ENCODE data around the gene HADHB.
"Not testable (repeated sequence)": the region's sequence is repeated elsewhere in the genome, so short reads cannot be mapped to it uniquely, and the experiment has no call there.

HADHB gene

GRCh38 chr2:26245231-26245732 lies 543 bp downstream of the HADHB start:
- peak; percentile 32 for DNase-seq (ENCODE audit: low spot score)
- no peak for TF ChIP-seq CTCF (IDR thresholded peaks at IDR 0.05; ENCODE audit: extremely low read depth, missing control alignments)

GRCh38 chr2:26245810-26246209 lies 1.1 kb downstream of the HADHB start:
- TF ChIP-seq CTCF (IDR thresholded peaks at IDR 0.05; ENCODE audit: extremely low read depth, missing control alignments): no peak
- peak; percentile 56 for DNase-seq (ENCODE audit: low spot score)

GRCh38 chr2:26246818-26247217 lies 2.1 kb downstream of the HADHB start:
- DNase-seq (ENCODE audit: low spot score): no peak
- TF ChIP-seq CTCF (IDR thresholded peaks at IDR 0.05; ENCODE audit: extremely low read depth, missing control alignments): no peak

- no peak for DNase-seq (ENCODE audit: low spot score)
- no peak for TF ChIP-seq CTCF (IDR thresholded peaks at IDR 0.05; ENCODE audit: extremely low read depth, missing control alignments)
Measured at GRCh38 chr2:26249625-26250024, 4.9 kb downstream of the HADHB start.

- DNase-seq (ENCODE audit: low spot score): no peak
- TF ChIP-seq CTCF (IDR thresholded peaks at IDR 0.05; ENCODE audit: extremely low read depth, missing control alignments): no peak
Measured at GRCh38 chr2:26251893-26252292, 7.2 kb downstream of the HADHB start.

- no peak for TF ChIP-seq CTCF (IDR thresholded peaks at IDR 0.05; ENCODE audit: extremely low read depth, missing control alignments)
- DNase-seq (ENCODE audit: low spot score): no peak
Measured at GRCh38 chr2:26255759-26256384, 11.1 kb downstream of the HADHB start.

GRCh38 chr2:26258836-26259235 lies 14.1 kb downstream of the HADHB start:
- not testable (repeated sequence) for DNase-seq (ENCODE audit: low spot score)

GRCh38 chr2:26268213-26268612 lies 23.5 kb downstream of the HADHB start:
- DNase-seq (ENCODE audit: low spot score): no peak
- TF ChIP-seq CTCF (IDR thresholded peaks at IDR 0.05; ENCODE audit: extremely low read depth, missing control alignments): no peak

- not testable (repeated sequence) for DNase-seq (ENCODE audit: low spot score)
Measured at GRCh38 chr2:26268670-26269385, 24.1 kb downstream of the HADHB start.

Data from GM20000 (cell line).